GM06990 (cell line): Measurements from ENCODE around the gene TPX2.

Source experiments
- DNase-seq: peaks from one replicate; pipeline ENCODE4 v3.0.0-alpha.2; 2011; ENCODE audit not compliant: insufficient read length; ENCODE audit errors: extremely low read depth
- H3K27me3 ChIP-seq: replicated peaks from 2 replicates; pipeline ENCODE4 v1.6.0; 2011; ENCODE audit warnings: low read length; ENCODE audit not compliant: control insufficient read depth, insufficient read depth
- H3K36me3 ChIP-seq: 2 replicates; pipeline ENCODE4 v1.5.1; 2011; ENCODE audit warnings: low read length; ENCODE audit not compliant: control insufficient read depth, insufficient read depth
- H3K4me3 ChIP-seq: replicated peaks from 2 replicates; pipeline ENCODE4 v1.5.1; 2011; ENCODE audit warnings: low read depth, mild to moderate bottlenecking, control low read depth, low read length
- TF ChIP-seq, protein P1 (sequence below): IDR thresholded peaks from 2 replicates; pipeline ENCODE4 v1.5.1; 2011; ENCODE audit warnings: low read length, control low read depth, mild to moderate bottlenecking, inconsistent platforms; ENCODE audit not compliant: insufficient read depth, poor library complexity, severe bottlenecking

TPX2 gene

DNA sequence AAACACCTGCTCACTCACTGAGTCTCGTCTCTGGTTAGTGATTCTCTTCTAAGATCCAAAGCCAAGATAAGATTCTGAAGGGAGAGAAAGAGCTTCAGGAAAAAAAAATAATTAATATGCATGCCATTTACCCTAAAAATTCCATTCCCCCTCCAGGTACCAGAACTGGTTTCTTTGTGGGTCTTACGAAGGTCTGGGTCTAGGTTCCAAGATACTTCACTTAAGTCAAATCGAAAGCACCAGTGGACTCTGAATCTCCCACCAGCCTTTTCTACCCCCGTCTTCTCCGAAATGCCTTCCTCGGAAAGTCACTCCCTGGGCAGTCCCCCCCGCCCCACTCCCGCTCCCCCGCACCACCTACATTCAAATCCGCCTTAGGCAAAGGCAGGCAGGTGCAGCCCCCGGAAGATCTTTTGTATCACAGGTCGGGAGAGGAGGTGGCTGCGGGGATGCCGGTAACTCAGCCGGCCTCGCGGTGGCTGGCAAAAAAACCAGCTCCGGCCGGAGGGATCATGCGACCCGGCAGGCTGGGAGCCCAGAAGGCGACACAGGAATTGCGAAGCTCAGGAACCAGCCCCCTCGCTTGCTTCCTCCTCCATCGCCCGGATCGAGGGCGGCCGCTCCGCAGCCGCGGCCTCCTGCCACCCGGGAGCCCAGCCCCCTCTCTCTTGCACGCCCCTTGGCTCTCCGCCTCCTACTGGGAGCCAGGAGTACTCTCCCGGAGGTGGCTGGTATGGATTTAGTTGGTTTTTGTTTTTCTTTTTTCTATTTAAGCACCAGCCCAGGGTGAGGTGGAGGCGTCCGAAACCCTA is 16.6 kb upstream of the TPX2 start, which contains the start of gene BCL2L1:
BCL2L1 (minus strand) TSS at position 612 of the 812 bp plus-strand sequence. CDS start 650 bp downstream, outside the sequence.
- peak within 1 kb of the TSS; percentile 75 for H3K4me3 ChIP-seq
- H3K36me3 ChIP-seq, result peaks cover 2% of the 10 kb centered on the region; the same call in 1 of the 2 replicates
- no peaks in the 10 kb centered on the region for H3K27me3 ChIP-seq
- peak; percentile 79 for DNase-seq
- TF ChIP-seq, protein P1, sequence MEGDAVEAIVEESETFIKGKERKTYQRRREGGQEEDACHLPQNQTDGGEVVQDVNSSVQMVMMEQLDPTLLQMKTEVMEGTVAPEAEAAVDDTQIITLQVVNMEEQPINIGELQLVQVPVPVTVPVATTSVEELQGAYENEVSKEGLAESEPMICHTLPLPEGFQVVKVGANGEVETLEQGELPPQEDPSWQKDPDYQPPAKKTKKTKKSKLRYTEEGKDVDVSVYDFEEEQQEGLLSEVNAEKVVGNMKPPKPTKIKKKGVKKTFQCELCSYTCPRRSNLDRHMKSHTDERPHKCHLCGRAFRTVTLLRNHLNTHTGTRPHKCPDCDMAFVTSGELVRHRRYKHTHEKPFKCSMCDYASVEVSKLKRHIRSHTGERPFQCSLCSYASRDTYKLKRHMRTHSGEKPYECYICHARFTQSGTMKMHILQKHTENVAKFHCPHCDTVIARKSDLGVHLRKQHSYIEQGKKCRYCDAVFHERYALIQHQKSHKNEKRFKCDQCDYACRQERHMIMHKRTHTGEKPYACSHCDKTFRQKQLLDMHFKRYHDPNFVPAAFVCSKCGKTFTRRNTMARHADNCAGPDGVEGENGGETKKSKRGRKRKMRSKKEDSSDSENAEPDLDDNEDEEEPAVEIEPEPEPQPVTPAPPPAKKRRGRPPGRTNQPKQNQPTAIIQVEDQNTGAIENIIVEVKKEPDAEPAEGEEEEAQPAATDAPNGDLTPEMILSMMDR, result peak; percentile 58

DNA sequence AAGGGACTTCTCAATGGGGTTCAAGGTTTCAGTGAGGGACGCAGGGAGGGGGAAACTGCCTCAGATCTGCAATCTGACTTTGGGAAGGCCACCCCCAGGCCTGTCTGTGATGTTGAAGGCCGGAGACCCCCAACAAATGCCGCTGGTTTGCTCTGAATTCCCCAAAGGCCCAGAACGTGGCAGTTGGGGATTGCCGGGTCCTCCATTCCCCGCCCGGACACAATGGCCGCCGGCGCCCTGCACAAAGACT is 16.1 kb upstream of the TPX2 start:
- Histone ChIP-seq H3K27me3 (no peaks in the 10 kb centered on the region), H3K4me3 (peak overlapping the region; percentile 75), H3K36me3 (peaks cover 2% of the 10 kb centered on the region; the same call in 1 of the 2 replicates)
- TF ChIP-seq, protein P1, result no peak
- DNase-seq, result no peak

DNA sequence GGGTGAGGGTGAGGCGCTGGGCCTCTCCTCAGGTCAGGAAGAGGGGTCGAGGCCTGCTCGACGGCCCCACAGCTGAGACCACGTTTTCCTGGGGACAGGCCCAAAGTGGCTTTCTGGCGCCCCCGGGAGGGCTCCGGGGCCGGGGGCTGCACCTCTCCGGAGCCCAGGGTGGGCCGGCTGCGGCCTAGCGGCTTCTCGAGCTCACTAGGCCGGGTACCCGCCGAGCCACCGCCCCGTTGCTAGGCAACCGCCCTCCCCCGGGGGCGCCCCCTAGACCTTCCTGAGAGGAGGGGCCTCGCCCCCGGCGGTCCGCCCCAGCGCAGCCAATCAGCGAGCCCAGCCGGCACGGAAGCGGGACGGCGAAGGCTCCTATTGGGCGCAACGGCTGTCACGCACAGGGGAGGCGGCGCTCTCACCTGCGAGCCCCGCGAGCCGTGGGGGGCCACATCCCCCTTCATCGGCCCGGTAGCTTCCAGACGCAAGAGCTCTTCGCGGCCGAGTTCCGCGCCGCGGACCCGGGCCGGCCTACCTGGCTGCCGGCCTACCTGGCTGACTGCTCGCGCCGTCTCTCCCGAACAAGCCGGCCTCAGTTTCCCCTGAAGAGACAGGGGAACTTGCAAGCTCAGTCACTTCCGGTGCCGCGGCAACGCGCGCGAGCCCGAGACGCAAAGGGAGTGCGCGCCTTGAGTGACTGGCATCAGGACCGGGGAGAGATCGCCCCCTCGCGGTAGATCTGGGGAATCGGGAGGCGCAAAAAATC is 15.6 kb upstream of the TPX2 start:
- DNase-seq, result peak; percentile 99
- Histone ChIP-seq H3K27me3 (no peaks in the 10 kb centered on the region), H3K4me3 (peak overlapping the region; percentile 75), H3K36me3 (peaks cover 2% of the 10 kb centered on the region; the same call in 1 of the 2 replicates)
- TF ChIP-seq, protein P1, result peak; percentile 87

DNA sequence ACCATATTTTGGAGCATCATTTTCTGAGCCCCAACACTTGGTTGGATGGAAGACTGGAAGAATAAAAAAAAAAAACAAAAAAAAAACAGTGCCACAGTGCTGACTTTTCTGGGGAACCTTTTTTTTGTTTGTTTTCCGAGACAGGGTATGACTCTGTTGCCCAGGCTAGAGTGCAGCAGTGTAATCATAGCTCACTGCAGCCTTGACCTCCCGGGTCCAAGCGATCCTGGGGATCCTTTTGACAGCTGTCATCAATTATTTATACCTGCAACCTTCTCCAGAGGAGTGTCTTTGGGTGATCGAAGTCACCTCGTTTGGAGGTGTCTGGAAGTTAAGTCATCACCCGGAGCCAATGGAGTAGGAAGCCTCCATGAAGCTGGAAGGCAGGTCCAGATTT is 7.8 kb upstream of the TPX2 start:
- Histone ChIP-seq H3K27me3 (no peaks in the 10 kb centered on the region), H3K36me3 (no peaks in the 10 kb centered on the region), H3K4me3 (no peak overlapping the region)
- TF ChIP-seq, protein P1, result no peak
- DNase-seq, result no peak

DNA sequence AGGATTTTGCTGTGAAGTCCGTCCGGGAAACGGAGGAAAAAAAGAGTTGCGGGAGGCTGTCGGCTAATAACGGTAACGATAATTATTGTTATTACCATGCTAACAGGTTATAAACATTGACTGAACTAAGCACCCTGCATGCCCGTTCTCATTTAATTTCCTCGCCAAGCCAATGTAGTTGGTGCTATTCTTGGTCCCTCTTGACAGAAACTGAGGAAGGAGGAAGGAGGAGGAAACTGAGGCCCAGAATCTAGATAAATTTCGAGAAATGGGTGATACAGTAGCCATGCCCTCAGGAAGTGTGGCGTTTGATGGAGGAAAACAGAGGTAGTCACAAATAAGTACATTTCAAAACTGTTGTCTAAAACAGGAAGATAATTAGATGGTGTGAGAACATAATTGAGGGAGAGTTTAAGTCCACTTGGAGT is 474 bp downstream of the TPX2 start:
- no peaks in the 10 kb centered on the region; the same call in 1 of the 2 replicates for H3K36me3 ChIP-seq
- TF ChIP-seq, protein P1, result no peak
- no peaks in the 10 kb centered on the region for H3K27me3 ChIP-seq
- DNase-seq, result no peak
- peak overlapping the region; percentile 87 for H3K4me3 ChIP-seq
